GDM1 (cell line): ENCODE results near the gene TMEM81.

Experiments used
- DNase-seq: peaks from one replicate; lab custom pipeline; 2025; lab: John Stamatoyannopoulos, UW

The TMEM81 gene

DNA sequence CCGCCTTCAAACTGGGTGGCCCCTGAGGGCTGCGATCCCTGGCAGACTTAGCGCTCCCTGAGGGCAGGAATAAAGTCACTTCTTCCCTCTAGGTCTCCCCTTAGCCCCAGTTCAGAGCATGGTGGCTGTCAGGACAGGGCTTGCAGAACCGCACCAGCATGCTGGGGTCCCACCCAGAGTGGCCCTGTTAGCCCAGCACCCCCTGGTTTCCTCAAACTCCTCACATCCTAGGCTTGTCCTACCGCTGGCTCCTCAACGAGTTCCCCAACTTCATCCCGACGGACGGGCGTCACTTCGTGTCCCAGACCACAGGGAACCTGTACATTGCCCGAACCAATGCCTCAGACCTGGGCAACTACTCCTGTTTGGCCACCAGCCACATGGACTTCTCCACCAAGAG, 25.4 kb downstream of the TMEM81 start:
- no peak for DNase-seq

DNA sequence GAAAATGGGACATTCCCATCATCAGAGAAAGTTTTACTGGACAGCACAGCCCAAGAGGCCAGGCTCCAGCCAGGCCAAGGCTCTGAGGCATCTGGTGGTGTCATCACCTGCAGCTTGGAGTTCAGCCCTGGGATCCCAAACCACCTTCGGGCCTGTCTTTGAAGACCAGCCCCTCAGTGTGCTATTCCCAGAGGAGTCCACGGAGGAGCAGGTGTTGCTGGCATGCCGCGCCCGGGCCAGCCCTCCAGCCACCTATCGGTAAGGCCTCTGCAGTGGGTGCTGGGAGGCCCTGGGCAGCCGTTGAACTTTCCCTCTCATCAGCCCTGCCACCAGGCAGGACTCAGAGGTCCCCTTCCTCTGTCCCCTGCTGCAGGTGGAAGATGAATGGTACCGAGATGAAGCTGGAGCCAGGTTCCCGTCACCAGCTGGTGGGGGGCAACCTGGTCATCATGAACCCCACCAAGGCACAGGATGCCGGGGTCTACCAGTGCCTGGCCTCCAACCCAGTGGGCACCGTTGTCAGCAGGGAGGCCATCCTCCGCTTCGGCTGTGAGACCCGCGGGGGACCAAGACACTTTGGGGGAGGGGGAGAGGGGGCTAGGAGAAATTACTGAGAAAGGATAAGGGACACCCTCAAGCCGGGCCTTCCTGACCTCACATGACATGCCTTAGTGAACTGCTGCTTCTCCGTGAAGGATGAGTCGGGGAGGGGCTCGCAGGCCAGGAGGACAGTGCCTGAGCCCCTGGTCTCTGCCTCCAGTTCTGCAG, 26.3 kb downstream of the TMEM81 start:
- no peak for DNase-seq

DNA sequence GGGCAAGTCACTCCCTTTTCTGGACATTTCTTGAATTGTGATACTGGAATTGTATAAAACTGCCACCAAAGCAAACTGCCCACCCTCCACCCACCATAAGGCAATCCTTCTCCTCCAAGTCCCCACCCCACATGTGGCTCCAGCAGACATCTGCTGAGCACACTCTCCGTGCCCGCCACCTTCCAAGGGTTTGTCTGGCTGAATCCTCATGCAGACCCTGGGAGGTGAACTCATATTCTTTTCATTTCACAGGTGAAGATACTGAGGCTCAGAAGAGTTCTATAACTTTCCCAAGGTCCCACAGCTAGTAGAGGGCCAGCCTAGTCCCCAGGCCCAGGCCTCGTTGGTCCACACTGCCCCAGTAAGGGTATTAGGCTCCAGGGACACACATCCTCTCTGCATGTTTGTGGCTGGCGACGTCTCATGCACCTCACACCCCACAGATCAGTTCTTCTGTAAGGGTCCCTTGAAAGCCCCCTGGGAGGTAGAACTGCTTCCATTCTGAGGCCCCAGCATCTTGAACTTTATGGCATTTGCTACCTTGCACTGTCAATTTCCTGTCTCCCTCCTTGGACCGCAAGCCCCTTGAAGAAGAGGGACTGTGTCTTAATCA, 27.2 kb downstream of the TMEM81 start:
- DNase-seq, result no peak

DNA sequence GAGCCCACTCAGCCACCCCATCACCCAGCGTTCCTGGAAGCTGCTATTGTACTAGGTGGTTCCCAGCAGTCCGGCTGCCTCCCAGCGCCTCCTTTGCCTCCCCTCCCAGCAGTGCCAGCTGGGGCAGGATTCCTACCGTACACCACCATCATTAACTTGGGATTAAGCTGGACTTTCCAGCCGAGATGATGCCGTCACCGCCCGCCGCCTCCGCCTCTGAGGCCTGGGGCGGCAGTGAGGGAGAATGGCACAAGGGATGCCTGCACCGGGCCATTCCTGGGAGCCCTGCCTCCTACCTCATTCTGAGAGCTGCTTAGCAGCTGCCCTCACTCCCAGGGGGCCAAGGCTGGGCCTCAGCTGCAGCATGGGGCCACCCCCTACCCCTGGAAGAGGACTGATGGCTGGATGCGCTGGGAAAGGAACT, 28.1 kb downstream of the TMEM81 start:
- DNase-seq, result no peak

DNA sequence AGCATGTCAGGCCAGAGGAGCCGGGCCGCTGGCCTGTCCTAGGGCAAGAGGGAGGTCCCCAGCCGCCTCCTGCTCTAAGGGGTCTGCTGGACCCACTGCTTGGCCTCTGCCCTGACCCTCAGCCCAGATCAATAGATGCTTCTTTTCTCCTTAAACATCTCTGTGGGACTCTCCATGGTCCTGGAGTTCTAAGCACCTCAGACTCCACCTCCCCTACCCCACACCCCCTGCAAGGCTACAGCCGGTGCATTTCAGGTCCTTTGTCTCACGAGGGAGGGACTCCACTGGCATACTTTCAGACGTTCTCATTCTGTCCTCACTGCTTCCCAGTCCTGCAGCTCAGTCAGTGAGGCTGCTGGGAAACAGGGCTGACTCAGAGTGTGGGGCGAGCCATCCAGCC, 30.2 kb downstream of the TMEM81 start:
- DNase-seq, result no peak

DNA sequence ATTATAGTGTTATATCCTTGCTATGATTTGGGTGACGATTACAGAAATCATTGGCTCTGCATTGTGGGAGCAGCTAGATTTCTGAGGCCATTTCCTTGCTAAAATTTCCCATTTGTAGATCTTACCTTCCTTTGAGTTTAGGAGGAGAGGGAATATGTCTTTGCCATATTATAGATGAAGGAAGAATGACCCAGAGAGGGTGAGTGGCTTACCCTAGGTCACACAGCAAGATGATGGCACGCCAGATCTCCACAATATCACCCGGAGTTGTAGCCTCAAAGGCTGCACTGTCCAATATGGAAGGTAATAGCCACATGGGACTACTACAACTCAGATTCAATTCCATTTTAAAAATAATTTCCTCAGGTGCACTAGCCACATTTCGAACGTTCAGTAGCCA, 31.0 kb downstream of the TMEM81 start:
- no peak for DNase-seq

DNA sequence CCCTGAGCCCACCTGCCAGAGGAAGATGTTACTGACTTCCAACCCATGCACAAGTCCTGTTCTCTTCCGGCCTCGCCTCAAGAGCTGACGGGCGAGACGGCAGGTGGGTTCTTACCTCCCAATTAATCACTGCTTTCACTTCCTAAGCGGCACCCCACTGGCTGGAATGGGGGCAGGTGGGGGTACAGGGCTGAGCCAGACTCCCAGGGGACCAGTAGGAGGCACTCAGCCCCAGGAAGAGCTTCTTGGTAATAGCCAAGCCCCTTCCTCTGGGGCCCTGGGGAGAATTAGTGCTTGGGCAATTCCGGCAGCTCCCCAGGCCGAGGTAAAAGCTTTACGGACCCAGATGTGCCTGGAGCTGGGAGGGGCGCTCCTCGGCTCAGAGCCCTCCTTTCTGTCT, 31.6 kb downstream of the TMEM81 start:
- no peak for DNase-seq

DNA sequence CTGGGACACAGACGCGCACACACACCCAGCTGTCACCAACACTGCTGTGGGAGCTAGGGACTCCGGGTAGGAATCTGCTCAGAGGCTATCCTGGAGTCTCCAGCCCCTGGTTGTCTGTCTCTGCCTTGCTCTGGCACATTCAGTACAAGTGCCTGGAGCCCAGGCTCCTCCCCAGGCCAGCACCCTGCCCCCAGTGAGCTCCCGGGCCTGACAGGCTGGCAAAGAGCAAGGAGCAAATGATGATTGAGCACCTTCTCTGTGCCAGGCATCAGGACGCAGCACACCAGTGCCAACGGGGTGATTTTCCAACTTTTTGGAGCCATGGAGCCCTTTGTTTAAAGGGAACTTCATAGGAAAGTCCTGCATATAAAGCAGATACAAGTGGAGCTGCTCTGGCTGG, 34.8 kb downstream of the TMEM81 start:
- no peak for DNase-seq

DNA sequence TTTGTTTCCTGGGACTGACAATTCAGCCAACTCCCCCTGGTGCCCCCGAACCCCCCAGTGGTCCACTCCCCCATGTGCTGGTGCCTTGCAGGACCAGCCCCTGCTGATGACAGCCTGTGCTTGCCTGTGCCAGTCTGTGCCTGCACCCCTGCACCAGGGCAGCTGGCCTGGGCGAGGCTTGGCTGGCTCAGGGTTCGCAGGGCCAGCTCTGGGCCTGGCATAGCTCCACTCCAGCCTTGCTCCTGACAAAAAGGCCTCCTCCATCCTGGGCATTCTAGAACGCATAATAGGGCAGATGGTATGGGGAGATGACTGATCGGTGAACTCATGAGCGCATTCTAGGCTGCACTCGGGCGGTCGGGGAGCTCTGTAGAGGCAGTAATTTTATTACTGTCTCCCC, 35.9 kb downstream of the TMEM81 start:
- DNase-seq, result no peak

DNA sequence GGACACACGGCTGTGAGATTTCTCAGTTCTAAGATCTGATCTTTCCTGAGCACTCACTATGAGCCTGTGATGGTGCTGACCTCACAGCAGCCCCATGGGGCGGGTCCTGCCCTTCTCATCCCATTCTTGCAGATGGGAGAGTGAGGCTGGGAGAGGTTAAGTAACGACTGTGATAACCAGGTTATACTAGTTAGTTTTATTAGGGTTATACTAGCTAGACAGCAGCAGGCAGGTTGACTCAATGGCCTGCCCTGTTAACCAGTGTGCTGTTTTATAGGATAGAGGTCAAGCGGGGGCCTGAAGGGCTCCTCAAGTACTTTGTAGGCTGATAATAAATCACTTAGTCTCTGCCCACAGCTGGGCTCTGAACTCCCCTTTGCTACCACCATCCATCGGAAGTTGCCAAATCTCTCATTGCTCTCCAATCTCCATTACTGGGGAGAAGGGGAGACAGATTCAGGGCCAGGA, 36.5 kb downstream of the TMEM81 start:
- no peak for DNase-seq

DNA sequence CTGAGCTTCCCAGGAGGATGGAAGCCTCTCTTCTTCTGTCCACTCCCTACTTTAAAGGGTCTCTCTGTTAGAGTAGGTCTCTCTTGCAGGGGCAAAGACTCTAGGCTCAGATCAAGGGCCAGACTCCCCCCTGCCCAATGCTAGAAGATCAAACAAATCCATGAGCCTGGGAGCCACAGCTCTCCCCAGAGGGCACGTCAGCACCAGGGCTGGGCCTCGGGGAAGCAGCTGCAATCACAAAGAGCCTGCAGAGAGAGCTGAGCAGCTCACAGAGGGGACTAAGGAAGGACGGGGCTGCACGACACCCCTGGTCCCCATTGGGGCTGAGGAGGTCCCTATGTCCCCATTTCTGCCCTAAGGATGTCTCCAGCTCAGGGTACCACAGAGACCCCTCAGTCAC, 37.4 kb downstream of the TMEM81 start:
- no peak for DNase-seq

DNA sequence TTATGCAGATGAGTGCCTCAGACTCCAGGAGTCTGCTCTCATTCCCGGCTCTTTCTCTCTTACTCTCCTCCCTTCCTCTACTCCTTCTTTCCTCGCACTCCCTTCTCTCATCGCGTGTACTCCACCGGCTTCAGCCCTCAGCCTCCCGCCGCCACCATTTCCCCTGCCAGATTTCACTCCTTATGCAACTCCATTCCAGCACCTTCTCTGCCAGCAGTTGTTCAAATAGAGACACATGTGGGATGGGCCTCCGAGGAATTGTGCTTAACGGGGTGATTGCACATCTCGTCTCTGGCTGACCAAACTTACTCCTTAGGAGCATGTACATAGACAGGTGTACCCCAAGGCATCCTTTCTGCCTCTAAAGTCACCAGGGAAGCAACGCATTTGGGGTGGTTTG, 39.1 kb downstream of the TMEM81 start:
- no peak for DNase-seq

DNA sequence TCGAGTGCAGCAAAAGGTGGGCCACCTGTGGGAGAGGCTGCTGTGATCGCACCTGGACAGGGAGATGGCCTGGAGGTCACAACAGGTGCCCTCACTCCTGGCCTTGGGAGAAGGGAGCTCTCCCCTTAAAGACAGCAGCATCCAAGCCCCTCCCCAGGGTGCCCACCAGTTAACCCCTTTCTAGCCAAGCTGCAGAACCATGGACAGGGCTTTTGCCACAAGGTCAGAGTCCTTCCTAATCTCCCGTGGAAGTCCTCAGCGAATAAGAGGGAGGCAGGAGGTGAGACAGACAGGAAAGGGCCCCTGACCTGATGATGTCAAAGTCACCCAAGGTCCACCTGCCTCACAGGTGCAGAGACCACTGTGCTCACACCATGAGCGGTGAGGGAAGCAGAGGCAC, 39.5 kb downstream of the TMEM81 start:
- DNase-seq, result no peak

DNA sequence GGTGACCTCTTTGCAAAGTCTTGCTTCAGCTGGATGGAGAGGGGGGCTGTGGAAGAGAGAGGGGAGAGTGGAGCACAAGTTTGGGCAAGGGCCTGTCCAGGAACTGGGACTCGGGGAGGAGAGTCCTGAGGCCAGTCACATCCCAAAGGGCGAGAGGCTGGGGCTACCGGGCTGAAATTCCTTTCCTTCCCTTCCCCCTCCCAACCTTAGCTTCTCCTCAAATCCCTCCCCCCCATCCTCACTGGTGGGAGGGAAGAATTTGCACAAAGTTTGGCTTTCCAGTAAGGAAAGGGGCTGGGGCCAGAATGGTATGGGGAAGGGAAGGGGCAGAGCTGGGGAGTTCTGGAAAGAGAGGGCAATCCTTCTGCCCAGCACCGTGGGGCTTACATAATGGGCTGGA, 40.4 kb downstream of the TMEM81 start:
- DNase-seq, result no peak

DNA sequence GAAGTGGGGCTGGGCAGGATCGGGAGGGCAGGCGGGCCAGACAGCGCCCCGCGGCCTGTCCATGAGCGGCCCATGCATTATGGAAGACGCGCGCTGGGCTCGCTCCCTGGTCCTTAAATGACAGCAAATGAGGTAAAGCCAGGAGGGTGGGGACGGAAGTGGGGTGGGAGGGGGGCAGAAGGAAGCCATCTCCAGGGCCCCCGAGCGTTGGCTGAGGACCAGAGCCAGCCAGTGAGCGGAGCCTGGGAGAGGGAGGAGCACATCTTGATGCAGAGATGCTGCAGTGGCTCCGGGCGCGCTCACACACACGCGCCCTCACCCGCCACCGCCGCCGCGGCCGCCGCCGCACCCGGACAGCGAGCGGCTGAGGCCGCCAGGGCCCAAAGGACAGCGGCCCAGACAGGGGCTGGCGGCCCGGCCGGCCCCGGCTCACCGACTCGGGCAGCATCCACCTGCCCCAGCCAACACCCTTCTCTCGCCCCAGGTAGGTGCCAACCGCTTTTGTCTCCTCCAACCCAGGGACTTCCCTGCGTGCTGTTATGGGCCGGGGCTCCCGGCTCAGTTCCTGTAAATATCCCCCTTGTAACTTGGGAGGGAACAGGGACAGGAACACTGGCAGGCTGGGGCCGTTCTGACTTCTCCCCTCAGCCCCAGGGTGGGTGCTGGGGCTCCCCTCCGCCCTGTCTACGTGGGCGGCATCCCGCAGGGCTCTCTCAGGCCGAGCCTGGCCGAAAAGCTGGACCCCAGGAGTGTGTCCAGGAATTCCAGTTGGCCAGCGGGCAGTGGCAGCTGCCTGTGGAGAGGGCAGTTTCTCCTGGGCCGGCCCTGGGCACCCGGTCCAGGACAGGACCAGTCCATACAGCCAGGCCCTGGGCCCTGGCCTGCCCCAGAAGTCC, 41.1 kb downstream of the TMEM81 start, which contains the start of gene CNTN2:
TSS of gene CNTN2 (plus strand) at position 302 of the 896 bp plus-strand sequence. CDS start 9,974 bp downstream, outside the sequence.
- no peak for DNase-seq

DNA sequence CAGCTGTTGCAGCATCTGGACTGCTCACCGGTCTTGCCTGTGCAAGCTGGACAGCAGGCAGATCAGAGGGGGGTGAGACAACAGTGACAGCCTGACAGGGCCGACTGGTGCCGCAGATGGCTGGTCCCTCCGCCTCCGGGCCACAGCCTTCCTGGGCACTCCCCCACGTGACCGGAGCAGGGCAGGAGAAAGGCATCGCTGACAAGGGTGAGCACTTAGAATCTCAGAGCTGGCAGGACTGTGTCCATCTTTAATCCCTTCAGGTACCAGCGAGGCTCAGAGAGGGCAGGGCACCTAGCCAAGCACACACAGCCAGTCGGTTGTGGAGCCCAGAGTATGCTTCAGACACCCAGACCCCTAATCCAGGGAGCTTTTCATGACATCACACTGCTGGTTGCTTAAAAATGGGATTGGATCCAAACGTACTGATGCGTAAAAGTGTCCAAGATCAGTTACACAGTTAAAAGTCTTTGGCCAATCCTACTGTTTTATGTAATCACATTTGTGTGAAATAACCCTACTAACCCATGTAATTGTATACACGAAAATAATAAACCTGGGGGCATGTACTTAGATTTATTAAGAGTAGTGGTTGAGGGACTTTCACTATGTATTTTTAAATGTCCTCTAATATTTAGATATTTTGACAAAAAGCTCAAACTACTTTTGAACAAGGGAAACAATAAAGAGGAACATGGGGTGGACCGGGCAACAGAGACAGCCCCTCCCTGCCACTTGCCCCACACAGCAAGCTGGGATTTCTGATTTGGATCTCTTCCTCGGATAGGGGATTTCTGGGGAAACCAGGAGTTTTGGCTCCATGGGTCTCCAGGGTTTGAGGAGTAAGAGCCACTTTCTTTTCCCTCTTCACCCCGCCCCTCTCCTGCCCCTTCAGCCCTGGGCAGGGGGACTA, 42.0 kb downstream of the TMEM81 start:
- no peak for DNase-seq

DNA sequence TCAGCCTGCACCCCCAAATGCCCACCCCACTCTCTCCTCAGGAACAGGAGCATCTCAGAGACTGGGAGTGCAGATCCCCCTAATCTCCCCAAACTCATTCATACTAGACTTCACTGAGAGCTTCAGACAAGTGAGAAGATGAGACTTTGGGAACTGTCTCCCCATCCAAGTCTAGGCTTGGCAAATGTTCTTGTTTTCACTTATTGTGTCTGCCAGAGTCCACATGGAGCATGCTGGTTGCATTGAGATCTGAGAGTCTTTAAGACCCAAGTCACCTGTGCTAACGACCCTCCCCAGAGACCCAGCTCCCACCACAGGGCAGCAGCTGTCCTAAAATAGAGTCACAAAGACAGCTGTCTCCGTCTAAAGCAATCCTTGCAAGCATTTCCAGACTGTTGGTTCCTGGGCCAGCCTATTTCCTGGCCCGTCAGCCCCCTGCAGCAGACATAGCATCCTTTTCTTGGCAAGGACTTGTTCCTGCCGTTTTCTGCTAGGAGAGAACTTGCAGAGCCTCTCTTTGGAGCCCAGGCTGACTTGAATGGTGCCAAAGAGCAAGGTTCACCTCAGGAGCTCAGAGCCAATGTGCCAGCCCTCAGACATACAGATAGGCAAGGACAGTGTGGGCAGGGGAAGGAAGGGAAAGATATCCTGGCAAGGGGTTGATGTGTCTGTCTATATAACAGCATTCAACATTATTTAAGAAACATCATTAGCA, 43.1 kb downstream of the TMEM81 start:
- DNase-seq, result no peak

DNA sequence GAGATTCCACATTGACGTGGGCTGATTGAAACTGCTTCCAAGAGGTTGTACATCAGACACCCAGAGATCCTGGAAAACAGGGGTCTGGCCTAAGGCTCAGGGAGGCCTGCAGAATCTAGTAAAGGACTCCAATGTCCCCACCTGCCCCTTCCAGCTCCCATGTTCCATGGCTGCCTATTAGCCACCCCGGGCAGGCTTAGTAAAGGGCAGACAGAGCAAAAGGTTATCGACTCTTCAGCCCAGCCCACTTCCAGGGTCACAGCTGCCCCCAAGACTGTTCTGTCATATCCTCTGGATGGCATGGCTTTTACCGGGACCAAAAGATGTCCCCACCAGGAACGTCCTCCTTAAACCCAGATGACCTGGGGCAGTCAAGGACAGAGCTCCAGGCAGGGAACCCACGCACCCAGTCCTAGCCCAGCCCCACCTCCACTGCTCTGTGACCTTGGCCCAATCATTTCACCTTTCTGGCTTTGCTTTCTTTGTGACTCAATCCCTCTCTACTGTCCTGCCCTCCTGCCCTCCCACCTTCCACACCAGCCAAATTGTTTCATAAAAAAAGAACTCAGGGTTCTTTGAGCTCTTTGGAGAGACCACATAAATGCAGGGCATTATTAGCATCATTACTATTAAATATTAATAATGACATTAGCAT, 46.0 kb downstream of the TMEM81 start:
- DNase-seq, result no peak

DNA sequence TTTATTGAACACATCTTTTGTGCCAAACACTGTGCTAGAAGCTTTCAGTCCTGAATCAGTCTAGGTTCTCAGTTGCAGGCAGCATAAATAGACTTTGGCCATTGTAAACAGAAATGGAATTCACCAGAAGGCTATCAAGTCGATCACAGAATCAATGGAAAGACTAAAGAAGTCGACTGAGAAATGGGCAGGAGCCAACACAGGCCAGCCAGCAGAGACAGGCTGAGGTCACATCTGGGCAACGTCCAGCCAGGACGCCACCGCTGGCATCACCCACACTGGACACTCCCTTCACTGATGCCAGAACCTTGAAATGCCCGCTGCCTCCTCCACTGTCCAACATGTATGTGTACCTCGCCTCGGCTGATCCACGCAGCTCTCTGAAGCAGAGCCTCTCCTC, 46.7 kb downstream of the TMEM81 start:
- no peak for DNase-seq
